NCI-H1105 (cell line): ENCODE data around the gene MITF.

ENCODE experiments used
- DNase-seq: peaks from one replicate; lab custom pipeline; 2025; lab: John Stamatoyannopoulos, UW

Gene MITF

DNA sequence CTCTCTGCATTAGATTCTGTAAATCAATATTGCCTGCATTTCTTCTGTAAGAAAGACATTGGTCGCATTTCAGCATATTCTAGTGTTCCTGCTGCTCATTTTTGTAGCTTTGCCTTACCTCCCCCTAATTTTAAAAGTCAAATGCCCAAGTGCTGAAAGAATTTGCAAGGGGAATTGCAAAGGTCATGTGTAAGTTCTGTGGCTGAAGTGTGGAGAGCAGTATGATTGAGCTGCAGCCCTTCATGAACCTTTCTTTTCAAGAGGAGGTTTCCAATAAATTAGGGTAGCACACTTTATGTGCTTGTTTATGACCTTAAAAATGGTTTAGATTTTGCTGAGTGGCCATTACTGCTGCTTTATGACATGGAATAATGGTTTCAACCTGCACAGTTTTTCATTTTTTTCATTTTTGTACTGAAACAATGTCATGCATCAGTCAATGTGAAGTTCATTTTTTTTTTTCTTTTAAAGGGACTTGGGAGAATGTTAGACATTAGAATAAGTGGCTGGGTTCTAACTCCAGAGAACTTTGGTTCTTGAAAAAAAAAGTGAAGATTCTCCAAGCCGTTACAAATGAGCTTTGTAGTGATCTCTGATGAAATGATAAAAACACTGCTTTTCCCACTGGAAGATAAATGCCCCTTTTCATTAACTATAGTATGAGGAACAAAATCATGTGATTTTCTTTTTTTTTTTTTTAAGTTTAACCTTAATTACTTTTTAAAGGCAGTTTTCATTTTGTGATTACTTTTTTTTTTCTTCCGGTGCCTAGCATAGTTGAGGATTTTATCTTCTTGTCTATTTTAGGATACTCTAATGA lies 99.6 kb downstream of the MITF start:
- no peak for DNase-seq

DNA sequence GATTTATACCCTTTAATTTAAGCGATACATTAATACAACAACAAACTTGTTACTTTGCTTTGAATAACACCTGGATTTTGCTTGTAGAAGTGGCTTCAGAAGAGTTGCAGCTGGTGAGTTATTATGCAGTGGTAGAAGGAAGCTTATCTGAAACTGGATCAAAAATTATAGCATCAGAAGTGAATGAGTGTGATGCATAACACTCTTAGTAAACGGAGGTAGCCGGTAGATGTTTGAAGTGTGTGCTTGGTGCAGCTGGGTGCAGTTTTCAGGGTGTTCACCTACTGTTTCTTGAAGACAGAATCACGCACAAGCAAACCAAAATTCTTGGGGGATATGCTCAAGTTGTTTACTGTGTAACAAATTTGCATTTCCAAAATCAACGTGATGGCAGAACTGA lies 103.1 kb downstream of the MITF start:
- DNase-seq = no peak

DNA sequence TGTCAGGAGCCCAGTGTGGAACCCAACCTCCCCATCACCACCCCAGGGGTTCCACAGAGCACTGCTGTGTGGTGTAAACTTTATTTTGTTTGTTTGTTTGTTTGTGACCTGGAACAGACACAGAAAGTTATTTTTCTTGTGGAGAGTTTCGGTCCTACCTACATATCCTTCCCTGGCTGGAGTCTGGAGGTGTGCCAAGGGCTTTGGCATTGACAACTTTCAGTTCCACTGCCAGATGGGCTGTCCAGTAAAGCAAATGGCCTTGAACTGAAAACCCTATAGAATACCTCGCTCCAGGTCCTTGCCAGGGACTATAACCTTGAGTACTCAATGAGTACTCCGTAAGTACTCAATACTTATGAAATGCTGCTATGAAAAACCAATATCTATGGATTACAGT lies 103.5 kb downstream of the MITF start:
- no peak for DNase-seq

GRCh38 chr3:69844706-69845105 lies 105.4 kb downstream of the MITF start:
- DNase-seq = no peak

- DNase-seq = no peak
Observed at GRCh38 chr3:69847303-69847702, 108.0 kb downstream of the MITF start.

DNA sequence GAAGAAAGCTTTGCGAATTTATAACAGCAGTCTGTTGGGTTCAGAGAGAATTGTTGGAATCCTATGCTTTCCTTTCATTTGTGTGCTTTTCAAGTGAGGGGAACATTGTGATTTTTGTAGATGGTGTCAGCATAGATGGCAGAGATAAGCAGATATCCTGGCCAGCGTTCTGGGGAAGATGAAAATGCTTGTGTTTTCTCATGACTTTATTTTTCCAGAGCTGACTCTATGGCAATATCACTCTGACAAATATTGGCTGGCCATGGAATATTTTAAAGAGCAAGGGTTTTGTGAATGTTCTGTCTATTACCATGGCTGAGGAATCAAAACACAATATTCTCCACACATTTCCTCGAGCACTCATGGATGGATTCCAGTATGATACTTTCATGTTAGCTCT lies 108.8 kb downstream of the MITF start:
- DNase-seq = no peak

GRCh38 chr3:69850849-69851248 lies 111.6 kb downstream of the MITF start:
- DNase-seq = no peak

DNA sequence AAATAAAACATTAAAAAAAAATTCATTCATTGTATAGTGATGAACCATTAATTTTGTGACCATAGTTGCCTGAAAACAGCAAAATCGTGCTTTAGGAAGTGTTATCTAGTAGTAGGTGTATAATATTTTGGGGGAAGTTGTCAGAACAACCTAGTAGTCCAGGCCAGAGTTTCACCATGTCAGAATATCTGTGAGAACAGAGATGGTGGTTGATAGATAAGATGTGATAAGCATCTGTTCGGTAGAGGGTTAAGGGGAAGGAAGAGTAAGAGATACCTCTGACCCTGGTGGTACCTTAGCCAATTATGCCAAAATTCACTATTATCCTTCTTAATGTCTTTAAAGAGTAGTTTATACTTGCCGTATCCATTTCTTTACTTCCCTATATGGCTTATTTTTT lies 113.8 kb downstream of the MITF start:
- no peak for DNase-seq

DNA sequence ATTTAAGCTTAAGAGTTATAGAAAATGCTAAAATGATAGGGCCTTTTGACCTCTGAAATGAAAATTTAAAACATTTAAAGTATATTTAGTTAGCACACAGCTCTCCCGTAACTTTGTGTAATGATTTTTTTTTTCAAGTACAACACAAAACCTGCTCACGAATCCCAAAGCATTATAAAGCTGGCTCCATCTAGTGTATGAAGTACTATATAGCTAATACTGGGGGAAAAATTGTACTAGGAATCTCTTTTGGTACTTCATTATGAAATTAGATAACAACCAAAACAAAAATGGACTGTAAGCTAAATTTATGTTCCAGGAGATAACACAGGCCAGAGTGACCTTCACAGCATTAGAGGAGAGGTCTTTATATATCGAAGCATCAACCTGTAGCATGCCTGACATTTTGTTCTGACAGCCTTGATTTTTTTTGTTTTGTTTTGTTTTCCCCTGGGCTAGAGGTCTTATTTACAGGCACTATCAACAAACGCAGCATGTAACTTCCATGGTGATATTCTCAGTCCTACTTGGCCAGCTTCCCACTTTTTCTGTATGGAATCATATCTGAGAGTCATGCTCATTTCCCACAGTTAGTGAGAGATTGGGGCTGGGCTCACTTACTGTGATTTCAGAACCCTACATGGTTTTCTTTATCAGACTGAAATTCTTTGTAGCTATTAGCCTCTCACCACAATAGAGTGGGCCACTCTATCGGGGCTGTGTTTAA lies 116.3 kb downstream of the MITF start:
- no peak for DNase-seq

- DNase-seq = no peak
Observed at GRCh38 chr3:69856965-69857705, 117.9 kb downstream of the MITF start.

- DNase-seq = no peak
Observed at GRCh38 chr3:69861556-69861955, 122.3 kb downstream of the MITF start.

DNA sequence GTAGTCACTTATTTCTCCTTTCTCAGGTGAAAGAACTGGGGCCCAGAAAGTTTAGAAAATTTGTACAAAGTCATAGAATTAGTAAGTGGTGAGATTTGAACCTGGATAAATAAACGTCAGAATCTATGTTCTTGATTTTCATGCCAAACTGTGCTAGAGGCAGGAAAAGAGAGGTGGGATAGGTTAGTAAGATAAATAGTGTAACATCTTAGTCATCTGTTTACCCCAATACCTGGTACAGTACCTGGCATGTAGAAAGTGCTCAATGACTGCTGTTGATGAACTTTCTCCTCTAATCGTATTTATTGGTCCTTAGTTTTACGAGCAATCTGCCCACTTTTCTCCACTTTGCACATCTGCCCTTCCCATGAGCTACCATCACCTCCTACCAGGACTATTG lies 124.9 kb downstream of the MITF start:
- no peak for DNase-seq

- no peak for DNase-seq
Observed at GRCh38 chr3:69864766-69865165, 125.5 kb downstream of the MITF start.

GRCh38 chr3:69865925-69866679 lies 126.8 kb downstream of the MITF start:
- DNase-seq = no peak

GRCh38 chr3:69866988-69867720 lies 127.9 kb downstream of the MITF start:
- no peak for DNase-seq

DNA sequence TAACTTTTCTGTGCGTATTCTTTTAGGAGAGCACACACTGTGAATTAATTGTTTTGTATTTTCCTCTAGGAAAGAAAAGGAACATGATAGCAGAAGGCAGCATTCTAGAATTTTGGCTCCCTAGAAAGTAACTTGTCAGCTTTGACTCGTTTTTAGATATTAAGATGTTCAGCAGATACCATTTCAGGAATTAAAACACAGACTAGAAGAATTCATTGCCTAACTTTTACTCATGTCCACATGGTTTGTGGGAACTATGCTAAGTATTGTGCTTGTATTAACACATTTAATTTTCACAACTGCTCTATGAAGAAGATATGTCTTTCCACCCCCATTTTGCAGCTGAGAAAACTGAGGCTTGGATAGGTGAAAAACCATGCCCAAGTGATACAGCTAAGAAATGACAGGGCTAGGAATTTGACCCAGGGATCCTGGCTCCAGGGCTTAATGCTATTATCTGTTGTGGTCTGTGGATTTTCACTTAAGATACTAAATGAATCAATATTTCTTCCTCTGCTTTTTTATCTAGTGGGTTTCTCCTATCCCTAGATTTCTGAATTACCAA lies 128.8 kb downstream of the MITF start:
- DNase-seq = no peak

GRCh38 chr3:69868841-69869420 lies 129.7 kb downstream of the MITF start:
- no peak for DNase-seq

DNA sequence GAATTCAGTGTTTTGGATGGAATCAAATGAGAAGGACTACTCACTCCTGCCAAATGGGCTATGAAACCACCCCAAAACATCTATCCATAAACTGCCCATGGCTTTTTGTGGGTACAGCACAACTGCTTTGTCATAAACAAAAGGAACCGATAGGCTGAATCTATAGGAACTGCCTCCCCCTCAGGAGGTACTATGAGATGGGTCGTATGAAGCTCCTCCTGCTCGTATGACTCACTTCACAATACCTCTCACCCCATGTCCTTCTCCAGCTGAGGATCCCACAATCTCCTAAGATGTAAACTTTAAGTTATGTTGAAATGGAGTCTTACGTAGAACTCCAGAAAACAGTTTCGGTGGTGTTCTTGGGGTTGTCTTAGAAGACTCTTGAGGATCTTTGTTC lies 130.4 kb downstream of the MITF start:
- no peak for DNase-seq

GRCh38 chr3:69871251-69871650 lies 132.0 kb downstream of the MITF start:
- DNase-seq = no peak

GRCh38 chr3:69871868-69872267 lies 132.6 kb downstream of the MITF start:
- no peak for DNase-seq
